ENCODE measurements around the gene NRAP.
"Not testable (repeated sequence)": the region's sequence is repeated elsewhere in the genome, so short reads cannot be mapped to it uniquely, and the experiment has no call there.

The NRAP gene

GRCh38 chr10:113681533-113682470, 18.0 kb upstream of the NRAP start:
- no peak for DNase-seq (ENCODE audit: low read depth)

DNA sequence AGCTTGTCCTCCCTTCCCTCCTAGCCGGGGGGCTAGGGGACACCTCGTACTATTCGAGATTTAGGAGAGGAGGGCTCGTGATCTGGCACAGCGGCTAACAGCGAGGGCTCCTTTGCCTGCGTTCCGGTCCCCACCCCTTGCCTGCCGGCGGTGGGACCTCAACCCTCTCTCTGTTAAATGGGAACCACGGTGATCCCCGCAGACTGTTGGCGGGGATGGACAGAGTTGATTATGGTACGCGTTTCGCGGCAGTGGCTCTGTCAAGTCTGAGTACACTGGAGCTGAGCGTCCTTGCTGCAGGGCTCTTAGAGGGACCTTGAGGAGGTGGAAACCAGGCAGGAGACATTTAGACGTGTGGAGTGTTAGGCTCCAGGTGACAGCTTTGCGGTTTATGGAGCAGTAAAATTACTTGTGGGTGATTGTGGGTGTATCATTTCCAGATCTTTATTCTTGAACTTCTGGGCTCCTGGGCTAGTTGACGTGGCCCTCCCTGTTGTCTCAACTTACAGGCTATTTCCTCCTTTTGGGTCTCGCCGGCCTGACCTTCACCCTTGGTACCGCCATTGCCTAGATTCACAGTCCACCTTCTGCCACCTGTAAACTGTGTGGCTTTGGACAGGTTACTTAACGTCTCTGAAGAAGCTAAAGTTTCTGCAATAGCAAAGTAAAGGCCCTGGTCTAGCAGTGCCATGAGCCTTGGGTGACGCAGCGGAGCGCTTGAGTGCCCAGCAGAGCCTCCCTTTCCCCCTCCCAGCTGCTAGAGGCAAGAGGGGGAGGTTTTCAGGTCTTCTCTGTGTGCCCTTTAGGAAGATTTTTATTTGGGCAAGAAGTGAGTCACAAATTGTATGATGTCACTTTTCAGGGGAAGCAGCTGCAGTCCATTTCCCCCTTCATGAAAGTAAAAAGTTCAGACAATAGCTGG, 16.6 kb upstream of the NRAP start:
- DNase-seq (ENCODE audit: low read depth), result no peak

GRCh38 chr10:113679463-113680189, 15.8 kb upstream of the NRAP start, which contains the start of gene CASP7:
CASP7 (plus strand) TSS chr10:113679912; CDS start chr10:113697494, 17,582 bp downstream.
- peak; percentile 43 for DNase-seq (ENCODE audit: low read depth)

GRCh38 chr10:113666682-113667252, 2.9 kb upstream of the NRAP start:
- DNase-seq (ENCODE audit: low read depth), result no peak

GRCh38 chr10:113665806-113666354, 2.0 kb upstream of the NRAP start:
- no peak for DNase-seq (ENCODE audit: low read depth)

GRCh38 chr10:113665352-113665751, 1.5 kb upstream of the NRAP start:
- no peak for DNase-seq (ENCODE audit: low read depth)

- no peak for DNase-seq (ENCODE audit: low read depth)
Measured at GRCh38 chr10:113663142-113663541, 699 bp downstream of the NRAP start.

GRCh38 chr10:113661332-113661731, 2.5 kb downstream of the NRAP start:
- no peak for DNase-seq (ENCODE audit: low read depth)

- DNase-seq (ENCODE audit: low read depth), result no peak
Measured at GRCh38 chr10:113657544-113657943, 6.3 kb downstream of the NRAP start.

GRCh38 chr10:113656896-113657295, 6.9 kb downstream of the NRAP start:
- no peak for DNase-seq (ENCODE audit: low read depth)

GRCh38 chr10:113652456-113652855, 11.4 kb downstream of the NRAP start:
- DNase-seq (ENCODE audit: low read depth), result not testable (repeated sequence)

DNA sequence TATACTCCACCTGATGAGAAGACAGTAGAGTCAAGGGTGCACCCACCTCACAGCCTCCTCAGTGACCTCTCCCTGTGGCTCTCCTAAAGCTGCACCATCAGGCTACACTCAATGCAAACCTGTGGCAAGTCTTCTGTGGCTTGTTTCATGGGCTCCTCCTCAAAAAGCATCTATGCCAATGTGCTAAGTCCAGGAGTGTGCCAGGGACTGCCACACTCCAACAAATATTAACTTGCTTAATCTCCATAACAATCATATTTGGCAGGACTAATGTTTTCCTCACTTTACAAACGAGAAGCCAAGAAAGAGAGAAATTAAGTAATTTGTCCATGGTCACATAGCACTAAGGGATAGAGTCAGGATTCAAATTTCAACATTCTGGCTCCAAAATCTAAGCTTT, 11.9 kb downstream of the NRAP start:
- DNase-seq (ENCODE audit: low read depth), result no peak

DNA sequence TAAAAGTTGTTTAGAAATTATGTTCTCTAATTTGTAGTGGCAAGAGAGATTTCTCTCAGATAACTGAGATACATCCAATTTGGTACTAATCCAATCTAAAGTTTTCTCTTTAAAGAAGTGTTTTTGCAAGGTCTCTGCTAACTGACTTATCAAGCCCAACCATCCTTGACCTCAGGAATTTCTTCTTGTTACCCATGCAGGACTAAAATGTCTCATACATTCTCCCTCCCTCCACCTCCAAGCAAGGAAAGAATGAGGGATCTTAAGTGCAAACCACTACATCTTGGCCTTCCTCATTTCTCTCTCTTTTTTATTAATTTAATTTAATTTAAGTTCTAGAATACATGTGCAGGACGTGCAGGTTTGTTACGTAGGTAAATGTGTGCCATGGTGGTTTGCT, 12.8 kb downstream of the NRAP start:
- DNase-seq (ENCODE audit: low read depth), result no peak

- DNase-seq (ENCODE audit: low read depth), result no peak
Measured at GRCh38 chr10:113650172-113650571, 13.7 kb downstream of the NRAP start.

DNA sequence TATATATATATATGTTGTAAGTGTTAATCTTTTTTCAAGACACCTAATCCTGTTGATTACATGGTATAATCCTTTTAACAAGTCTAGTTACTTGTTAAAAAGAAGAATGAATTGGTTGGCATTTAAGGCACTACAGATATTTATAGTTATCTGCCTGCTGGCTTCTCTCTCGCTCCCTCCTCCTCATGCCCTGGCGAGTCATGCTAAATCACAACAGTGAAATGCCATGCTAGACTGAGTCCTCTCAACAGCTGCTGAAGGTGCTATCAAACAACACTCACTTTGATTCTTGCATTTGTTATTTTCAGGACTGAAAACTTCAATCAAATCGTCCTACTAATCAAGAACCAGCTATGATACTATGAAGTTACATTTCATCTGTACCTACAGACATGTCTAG, 15.4 kb downstream of the NRAP start:
- no peak for DNase-seq (ENCODE audit: low read depth)

DNA sequence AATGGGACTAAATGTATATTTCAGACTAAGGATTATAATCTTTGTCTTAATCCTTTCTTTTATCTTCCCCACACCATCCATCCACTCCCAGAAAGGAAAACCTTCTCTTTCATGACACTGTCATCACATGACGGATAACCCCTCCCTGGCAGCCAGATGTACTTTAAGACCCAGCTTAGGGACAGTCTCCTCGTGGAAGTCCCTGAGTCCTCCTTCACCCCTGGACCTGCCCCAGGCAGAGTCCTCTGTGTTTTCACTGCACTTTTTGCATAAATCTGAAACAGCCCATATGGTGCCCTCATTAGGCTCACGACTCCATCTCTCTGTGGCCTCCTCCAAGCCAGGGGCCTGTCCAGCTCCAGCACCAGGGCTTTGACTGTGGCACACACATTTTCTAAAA, 16.0 kb downstream of the NRAP start:
- DNase-seq (ENCODE audit: low read depth), result no peak

GRCh38 chr10:113646336-113647201, 17.3 kb downstream of the NRAP start:
- DNase-seq (ENCODE audit: low read depth), result no peak

- no peak for DNase-seq (ENCODE audit: low read depth)
Measured at GRCh38 chr10:113644185-113645120, 19.4 kb downstream of the NRAP start.

- no peak for DNase-seq (ENCODE audit: low read depth)
Measured at GRCh38 chr10:113643183-113643582, 20.7 kb downstream of the NRAP start.
